Thoracic aorta (tissue), 2 donors: ENCODE measurements around the gene EFCAB12. TPM values are rescaled to one million over a fixed set of nuclear protein-coding genes. Genes with fewer than 3 reads are reported as not detected.

Source experiments
- ATAC-seq: fragments of 150-250 bp; one replicate; pipeline ENCODE4 v1.8.0; 2017; ENCODE audit warnings: low read depth; ENCODE audit not compliant: insufficient number of reproducible peaks, low FRiP score
- DNase-seq: peaks from one replicate; pipeline ENCODE4 v3.0.0-alpha.2; 2020; ENCODE audit warnings: low spot score
- H3K27ac ChIP-seq, 2 donors: fragments of 200-600 bp; sonication (generic); 1 replicate in 1 of 2; 2 replicates in 1 of 2; pipeline ENCODE4 v1.5.1; 2016; ENCODE audit warnings: mild to moderate bottlenecking in 2 of 2, moderate library complexity in 2 of 2
- H3K27me3 ChIP-seq: fragments of 200-600 bp; sonication (generic); replicated peaks from 2 replicates; pipeline ENCODE4 v1.6.0; 2016; ENCODE audit warnings: mild to moderate bottlenecking; ENCODE audit not compliant: insufficient read depth
- H3K36me3 ChIP-seq: fragments of 200-600 bp; sonication (generic); one replicate; pipeline ENCODE4 v1.5.1; 2016
- H3K4me1 ChIP-seq, 2 donors: fragments of 200-600 bp; sonication (generic); 1 replicate in 1 of 2; 2 replicates in 1 of 2; pipeline versions ENCODE4 v1.5.1 to v1.6.0; 2016; ENCODE audit warnings: low read depth in 2 of 2, mild to moderate bottlenecking in 1 of 2; ENCODE audit not compliant: control insufficient read depth in 1 of 2
- H3K4me3 ChIP-seq: fragments of 200-600 bp; sonication (generic); 2 replicates; pipeline ENCODE4 v1.5.1; 2016; ENCODE audit warnings: mild to moderate bottlenecking
- H3K9me3 ChIP-seq: fragments of 200-600 bp; sonication (generic); 2 replicates; pipeline ENCODE4 v1.5.1; 2016
- total RNA-seq, 2 donors: library from RNA; depleted of rRNA; stranded (reverse); fragments of >200 nt; gene quantifications; one replicate each; pipeline versions ENCODE4 v1.1.0 to v1.2.3, GENCODE V29; 2016
- TF ChIP-seq, protein P1 (sequence below): fragments of 200-600 bp; sonication (generic); IDR thresholded peaks from one replicate; pipeline ENCODE4 v1.5.1; 2019; ENCODE audit warnings: antibody characterized with exemption

EFCAB12 gene
- total RNA-seq, 2 donors from 2014 or later = 0.68 TPM; not detected in 1

GRCh38 chr3:129382366-129382765 is 46.1 kb downstream of the EFCAB12 start:
- no peaks in the 10 kb centered on the region for H3K9me3 ChIP-seq
- H3K27me3 ChIP-seq = no peaks in the 10 kb centered on the region
- no peak overlapping the region for H3K4me3 ChIP-seq
- H3K4me1 ChIP-seq = no peaks in the 10 kb centered on the region
- peaks cover 5% of the 10 kb centered on the region for H3K36me3 ChIP-seq
- ATAC-seq = no peak
- H3K27ac ChIP-seq = no peak overlapping the region
- TF ChIP-seq, protein P1, sequence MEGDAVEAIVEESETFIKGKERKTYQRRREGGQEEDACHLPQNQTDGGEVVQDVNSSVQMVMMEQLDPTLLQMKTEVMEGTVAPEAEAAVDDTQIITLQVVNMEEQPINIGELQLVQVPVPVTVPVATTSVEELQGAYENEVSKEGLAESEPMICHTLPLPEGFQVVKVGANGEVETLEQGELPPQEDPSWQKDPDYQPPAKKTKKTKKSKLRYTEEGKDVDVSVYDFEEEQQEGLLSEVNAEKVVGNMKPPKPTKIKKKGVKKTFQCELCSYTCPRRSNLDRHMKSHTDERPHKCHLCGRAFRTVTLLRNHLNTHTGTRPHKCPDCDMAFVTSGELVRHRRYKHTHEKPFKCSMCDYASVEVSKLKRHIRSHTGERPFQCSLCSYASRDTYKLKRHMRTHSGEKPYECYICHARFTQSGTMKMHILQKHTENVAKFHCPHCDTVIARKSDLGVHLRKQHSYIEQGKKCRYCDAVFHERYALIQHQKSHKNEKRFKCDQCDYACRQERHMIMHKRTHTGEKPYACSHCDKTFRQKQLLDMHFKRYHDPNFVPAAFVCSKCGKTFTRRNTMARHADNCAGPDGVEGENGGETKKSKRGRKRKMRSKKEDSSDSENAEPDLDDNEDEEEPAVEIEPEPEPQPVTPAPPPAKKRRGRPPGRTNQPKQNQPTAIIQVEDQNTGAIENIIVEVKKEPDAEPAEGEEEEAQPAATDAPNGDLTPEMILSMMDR = no peak
- DNase-seq = no peak

GRCh38 chr3:129379582-129380358 is 48.7 kb downstream of the EFCAB12 start:
- H3K9me3 ChIP-seq = no peaks in the 10 kb centered on the region
- no peaks in the 10 kb centered on the region for H3K4me1 ChIP-seq
- no peaks in the 10 kb centered on the region for H3K36me3 ChIP-seq
- no peak for ATAC-seq
- TF ChIP-seq, protein P1 = no peak
- H3K27me3 ChIP-seq = no peaks in the 10 kb centered on the region
- no peak overlapping the region for H3K27ac ChIP-seq
- no peak for DNase-seq
- no peak overlapping the region for H3K4me3 ChIP-seq

- TF ChIP-seq, protein P1 = no peak
- DNase-seq (no peak), ATAC-seq (no peak)
- H3K9me3 ChIP-seq = no peaks in the 10 kb centered on the region
- H3K4me1 ChIP-seq = no peaks in the 10 kb centered on the region
- no peaks in the 10 kb centered on the region for H3K36me3 ChIP-seq
- no peaks in the 10 kb centered on the region for H3K27me3 ChIP-seq
- H3K27ac ChIP-seq = no peak overlapping the region
- H3K4me3 ChIP-seq = no peak overlapping the region
Observed at GRCh38 chr3:129378949-129379348, 49.5 kb downstream of the EFCAB12 start.

GRCh38 chr3:129377615-129378014 is 50.8 kb downstream of the EFCAB12 start:
- TF ChIP-seq, protein P1 = no peak
- Histone ChIP-seq H3K9me3 (no peaks in the 10 kb centered on the region), H3K4me1 (no peaks in the 10 kb centered on the region), H3K27ac (no peak overlapping the region), H3K27me3 (no peaks in the 10 kb centered on the region), H3K4me3 (no peak overlapping the region), H3K36me3 (no peaks in the 10 kb centered on the region)
- ATAC-seq = no peak
- no peak for DNase-seq

DNA sequence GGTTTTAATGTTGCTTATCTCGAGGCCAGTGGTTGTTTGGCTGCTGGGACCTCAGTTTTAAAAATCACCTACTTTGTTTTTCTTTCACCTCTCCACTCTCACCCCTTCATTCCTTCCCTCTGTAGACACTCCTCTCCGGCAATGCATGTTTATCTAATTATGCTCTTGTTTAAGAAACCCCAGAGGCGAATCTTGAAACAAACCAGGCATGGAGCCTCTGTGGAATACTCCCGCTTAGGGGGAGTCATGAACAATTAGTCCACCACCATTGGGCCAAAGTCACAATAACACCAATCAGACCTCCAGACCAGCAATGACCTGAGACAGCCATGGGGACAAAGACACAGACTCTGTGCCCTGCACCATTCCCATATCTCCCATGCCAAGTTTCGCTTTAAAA is 53.3 kb downstream of the EFCAB12 start:
- DNase-seq = no peak
- no peak overlapping the region for H3K27ac ChIP-seq
- no peak for ATAC-seq
- TF ChIP-seq, protein P1 = no peak
- H3K9me3 ChIP-seq = no peaks in the 10 kb centered on the region
- H3K4me1 ChIP-seq = no peaks in the 10 kb centered on the region
- no peak overlapping the region for H3K4me3 ChIP-seq
- no peaks in the 10 kb centered on the region for H3K27me3 ChIP-seq
- no peaks in the 10 kb centered on the region for H3K36me3 ChIP-seq
